CD4-positive, alpha-beta memory T cell (primary cell): ENCODE results near the gene PTPN22. TPM values are rescaled to one million over a fixed set of nuclear protein-coding genes. Genes with fewer than 3 reads are reported as not detected.

Experiments
- CTCF ChIA-PET: fragments of 350-600 bp; sonication (Branson Sonifier 250); formaldehyde crosslinking; loops from one replicate; lab custom pipeline; 2021; ENCODE audit warnings: inconsistent platforms; ENCODE audit not compliant: partially characterized antibody; lab: Charles Lee
- POLR2A ChIA-PET: fragments of 350-600 bp; sonication (Branson Sonifier 250); formaldehyde crosslinking; loops from one replicate; lab custom pipeline; 2021; ENCODE audit not compliant: partially characterized antibody; lab: Charles Lee
- DNase-seq, 5 donors: peaks; one replicate each; pipeline versions ENCODE4 v3.0.0 to v3.0.0-alpha.2; 2020 to 2022; ENCODE audit warnings: mixed read lengths in 1 of 5
- H3K27ac ChIP-seq: one replicate; pipeline ENCODE4 v1.7.0; 2013; ENCODE audit warnings: low read depth, low read length
- H3K27me3 ChIP-seq: 2 replicates; pipeline ENCODE4 v1.7.0; 2013; ENCODE audit warnings: mild to moderate bottlenecking, low read length, moderate library complexity; ENCODE audit not compliant: insufficient read depth
- H3K36me3 ChIP-seq: 2 replicates; pipeline ENCODE4 v1.7.0; 2013; ENCODE audit warnings: mild to moderate bottlenecking, low read length, moderate library complexity; ENCODE audit not compliant: insufficient read depth
- H3K4me1 ChIP-seq: 2 replicates; pipeline ENCODE4 v1.7.0; 2013; ENCODE audit warnings: mild to moderate bottlenecking, low read length, moderate library complexity; ENCODE audit not compliant: insufficient read depth
- H3K4me3 ChIP-seq, 2 donors: one replicate each; pipeline ENCODE4 v1.7.0; 2013; ENCODE audit warnings: low read length in 2 of 2, mild to moderate bottlenecking in 1 of 2
- H3K9me3 ChIP-seq, 2 donors: one replicate each; pipeline ENCODE4 v1.7.0; 2013; ENCODE audit warnings: low read length in 2 of 2, control low read depth in 1 of 2; ENCODE audit not compliant: control insufficient read depth in 1 of 2
- H3K27ac Mint-ChIP-seq, 7 donors: one replicate each; pipeline ENCODE4 v1.8.0; 2020 to 2021; ENCODE audit warnings: mixed read lengths in 7 of 7, mild to moderate bottlenecking in 6 of 7, inconsistent platforms in 3 of 7, moderate library complexity in 3 of 7
- H3K27me3 Mint-ChIP-seq, 2 donors: one replicate each; pipeline ENCODE4 v1.8.0; 2020 to 2021; ENCODE audit warnings: mixed read lengths in 2 of 2
- H3K36me3 Mint-ChIP-seq, 2 donors: one replicate each; pipeline ENCODE4 v1.8.0; 2020 to 2021; ENCODE audit warnings: mixed read lengths in 2 of 2, inconsistent platforms in 1 of 2, mild to moderate bottlenecking in 1 of 2
- H3K4me1 Mint-ChIP-seq, 4 donors: one replicate each; pipeline ENCODE4 v1.8.0; 2020 to 2021; ENCODE audit warnings: mixed read lengths in 4 of 4, mild to moderate bottlenecking in 1 of 4
- H3K4me3 Mint-ChIP-seq, 8 donors: one replicate each; pipeline ENCODE4 v1.8.0; 2020 to 2021; ENCODE audit warnings: mixed read lengths in 8 of 8, mild to moderate bottlenecking in 7 of 8, moderate library complexity in 6 of 8, inconsistent platforms in 3 of 8
- H3K9me3 Mint-ChIP-seq, 8 donors: one replicate each; pipeline ENCODE4 v1.8.0; 2020 to 2021; ENCODE audit warnings: mixed read lengths in 8 of 8, mild to moderate bottlenecking in 5 of 8, inconsistent platforms in 3 of 8, moderate library complexity in 1 of 8
- intact Hi-C: fragments of 100-400 bp; cut with micrococcal nuclease; formaldehyde crosslinking; loops from one replicate; pipeline ENCODE4 v1.15.1; 2023
- polyA plus RNA-seq, 2 donors: library from polyadenylated mRNA; unstranded; fragments of 300-500 nt; fragmentation: Illumina TruSeq; gene quantifications; one replicate each; pipeline ENCODE4 v1.2.3, GENCODE V29; 2021
- total RNA-seq, 2 experiments: library from RNA; stranded (reverse); gene quantifications; one replicate each; pipeline ENCODE4 v1.2.3, GENCODE V29; 2021

PTPN22 gene
- total and polyA plus RNA-seq, 4 experiments from 2014 or later = 32.2 to 66.1 (median 35.9) TPM

DNA sequence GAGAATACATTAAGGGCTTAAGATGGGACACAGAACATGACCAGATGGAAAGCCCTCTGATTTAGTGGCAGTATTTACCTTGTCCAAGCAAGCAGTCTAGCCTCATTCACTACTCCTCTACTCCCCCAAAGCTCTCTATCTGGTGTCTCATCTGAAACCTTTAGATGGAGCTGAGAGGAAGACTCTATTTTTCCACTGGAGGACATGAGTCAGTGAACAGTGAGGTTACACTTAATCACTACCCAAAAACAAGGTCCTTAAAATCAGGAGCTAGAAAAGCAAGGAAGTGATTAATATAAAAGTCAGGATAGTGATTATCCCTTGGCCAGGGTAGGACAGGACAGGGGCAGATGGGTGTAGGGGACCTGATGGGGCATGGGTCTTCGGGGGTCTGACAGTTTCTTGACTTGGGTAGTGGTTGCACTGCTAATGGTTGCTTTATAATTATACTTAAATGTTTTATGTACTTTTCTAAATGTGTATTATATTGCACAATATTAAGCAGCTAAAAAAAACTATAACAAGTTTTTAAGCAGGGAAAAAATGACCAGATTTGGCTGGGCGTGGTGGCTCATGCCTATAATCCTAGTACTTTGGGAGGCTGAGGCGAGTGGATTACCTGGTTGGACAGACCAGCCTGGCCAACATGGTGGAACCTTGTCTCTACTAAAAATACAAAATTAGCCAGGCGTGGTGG is 3.0 kb downstream of the PTPN22 start:
- CTCF ChIA-PET = interaction anchor here (0.8 to 3.1 kb wide), 7 partner anchors 8 to 63 kb away, joined by 3 to 16 read pairs (median 5); partner anchors contain the start of genes AP4B1, DCLRE1B and HIPK1
- no peak overlapping the region for H3K27ac ChIP-seq
- no peak for DNase-seq
- peaks cover 63% of the 10 kb centered on the region for H3K4me1 ChIP-seq
- H3K4me3 ChIP-seq = no peak overlapping the region
- Mint-ChIP-seq H3K27ac (peak overlapping the region; percentile 35 to 99 (median 94)), H3K36me3 (peaks cover 13 to 38% of the 10 kb centered on the region in 2 donors), H3K27me3 (no peaks in the 10 kb centered on the region), H3K9me3 (no peaks in the 10 kb centered on the region), H3K4me1 (peaks cover 45 to 72% (median 56%) of the 10 kb centered on the region in 4 donors), H3K4me3 (peak overlapping the region; percentile 13 to 95 (median 89))
- POLR2A ChIA-PET = interaction anchor here (0.8 to 5.5 kb wide), 7 partner anchors 9 to 87 kb away, joined by 3 to 51 read pairs (median 9); partner anchors contain the start of genes HIPK1 and RSBN1
- intact Hi-C loops = no loop called here
- H3K9me3 ChIP-seq = no peaks in the 10 kb centered on the region
- H3K36me3 ChIP-seq = no peaks in the 10 kb centered on the region
- no peaks in the 10 kb centered on the region for H3K27me3 ChIP-seq

DNA sequence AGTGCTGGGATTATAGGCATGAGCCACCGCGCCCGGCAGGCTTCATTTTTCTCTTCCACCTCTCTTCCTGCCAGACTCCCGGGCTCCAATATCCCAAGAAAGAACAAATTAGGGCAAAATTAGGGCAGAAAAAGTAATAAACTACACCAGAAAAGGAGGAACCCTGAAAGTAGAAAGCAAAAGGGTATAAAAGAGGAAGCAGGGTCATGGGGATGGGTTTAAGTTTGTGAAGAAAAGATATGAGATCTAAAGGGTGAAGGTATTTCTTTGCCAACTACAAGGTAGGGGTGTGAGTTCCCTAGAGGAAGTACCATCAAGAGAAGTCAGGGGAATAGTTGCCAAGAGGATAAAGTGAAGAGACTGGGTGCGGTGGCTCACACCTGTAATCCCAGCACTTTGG is 9.9 kb downstream of the PTPN22 start:
- Histone ChIP-seq H3K4me1 (peaks cover 30% of the 10 kb centered on the region), H3K36me3 (peaks cover 7% of the 10 kb centered on the region), H3K9me3 (no peaks in the 10 kb centered on the region), H3K4me3 (no peak overlapping the region), H3K27me3 (no peaks in the 10 kb centered on the region), H3K27ac (no peak overlapping the region)
- ChIA-PET POLR2A (interaction anchor here (3.7 kb wide), 1 partner anchor 42 kb away, joined by 16 read pairs; the partner anchor contains the start of gene AP4B1), CTCF (interaction anchor here (2.2 kb wide), 1 partner anchor 42 kb away, joined by 6 read pairs; the partner anchor contains the start of gene AP4B1)
- intact Hi-C loops = loop anchor here (2.0 kb wide), 1 partner anchor 15 kb away; no protein-coding TSS in a partner anchor
- peaks cover 25 to 52% (median 41%) of the 10 kb centered on the region in 4 donors for H3K4me1 Mint-ChIP-seq
- H3K4me3 Mint-ChIP-seq = no peak overlapping the region
- H3K36me3 Mint-ChIP-seq = peaks cover 26 to 48% of the 10 kb centered on the region in 2 donors
- DNase-seq = no peak
- no peaks in the 10 kb centered on the region for H3K9me3 Mint-ChIP-seq
- no peaks in the 10 kb centered on the region for H3K27me3 Mint-ChIP-seq
- peak overlapping the region in 5 of 7 donors; percentile 51 to 89 (median 78) for H3K27ac Mint-ChIP-seq

DNA sequence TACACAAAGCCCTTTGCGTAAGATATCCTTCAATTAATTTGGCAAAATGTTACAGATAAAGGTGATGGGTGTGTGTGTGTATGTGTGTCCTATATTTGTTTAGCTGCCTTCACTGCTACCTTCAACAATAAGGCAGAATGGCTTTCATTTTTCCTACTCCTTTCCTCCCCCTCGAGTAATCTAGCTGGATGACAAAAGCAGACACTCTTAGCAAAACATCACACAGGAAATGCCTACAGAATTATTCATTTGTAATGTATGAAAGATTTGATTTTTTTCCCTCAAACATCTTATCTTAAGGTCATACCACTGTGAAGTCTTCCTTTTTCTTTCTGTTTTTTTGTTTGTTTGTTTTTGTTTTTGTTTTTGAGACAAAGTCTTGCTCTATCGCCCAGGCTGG is 10.6 kb downstream of the PTPN22 start:
- peaks cover 33 to 53% of the 10 kb centered on the region in 2 donors for H3K36me3 Mint-ChIP-seq
- no peak overlapping the region for H3K27ac ChIP-seq

DNA sequence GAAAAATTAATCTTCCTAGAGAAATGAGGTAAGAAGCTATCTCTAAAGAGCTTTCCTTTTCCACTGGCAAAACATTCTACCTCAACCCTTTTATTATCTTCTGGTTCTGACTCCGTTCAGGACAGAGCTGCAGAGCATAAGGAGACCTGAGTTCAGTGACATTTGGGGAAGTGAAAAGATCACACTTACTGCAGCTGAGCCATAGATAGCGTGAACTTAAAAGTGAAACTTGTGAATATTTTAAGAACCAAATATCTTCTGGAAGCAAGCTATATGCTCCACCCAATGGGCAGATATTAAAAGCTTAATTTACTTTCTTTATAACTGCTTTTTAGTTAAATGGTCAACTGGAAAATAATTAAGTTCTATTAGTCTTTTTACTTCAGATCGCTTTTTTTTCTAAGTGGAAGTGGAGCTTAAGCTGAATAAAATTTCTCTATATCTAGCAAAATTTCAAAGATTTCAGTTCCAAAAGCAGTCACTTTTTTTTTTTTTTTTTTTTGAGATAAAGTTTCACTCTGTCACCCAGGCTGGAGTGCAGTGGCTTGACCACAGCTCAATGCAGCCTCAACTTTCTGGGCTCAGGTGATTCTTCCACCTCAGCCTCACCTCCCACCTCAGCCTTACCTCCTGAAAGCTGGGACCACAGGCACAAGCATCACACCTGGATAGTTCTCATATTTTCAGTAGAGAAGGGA is 11.9 kb downstream of the PTPN22 start:
- peaks cover 23 to 39% (median 35%) of the 10 kb centered on the region in 4 donors for H3K4me1 Mint-ChIP-seq
- peak overlapping the region in 6 of 7 donors; percentile 55 to 89 (median 86) for H3K27ac Mint-ChIP-seq
- H3K4me3 Mint-ChIP-seq = peak overlapping the region in 6 of 8 donors; percentile 25 to 66 (median 46)
- Histone ChIP-seq H3K4me1 (peaks cover 24% of the 10 kb centered on the region), H3K4me3 (no peak overlapping the region), H3K36me3 (peaks cover 20% of the 10 kb centered on the region), H3K27me3 (no peaks in the 10 kb centered on the region), H3K27ac (no peak overlapping the region), H3K9me3 (no peaks in the 10 kb centered on the region)
- no peaks in the 10 kb centered on the region for H3K9me3 Mint-ChIP-seq
- intact Hi-C loops = loop anchor here (2.0 kb wide), 1 partner anchor 13 kb away; no protein-coding TSS in a partner anchor
- POLR2A ChIA-PET = interaction anchor here (0.8 to 2.6 kb wide), 7 partner anchors 8 to 70 kb away, joined by 3 to 9 read pairs (median 3); partner anchors contain the start of genes AP4B1 and HIPK1
- CTCF ChIA-PET = interaction anchor here (0.6 to 2.3 kb wide), 14 partner anchors 9 to 1249 kb away, joined by 3 to 10 read pairs (median 3); partner anchors contain the start of genes AP4B1 and RSBN1
- DNase-seq = no peak
- H3K27me3 Mint-ChIP-seq = no peaks in the 10 kb centered on the region
- H3K36me3 Mint-ChIP-seq = peaks cover 36 to 56% of the 10 kb centered on the region in 2 donors

More for the DNA sequence above, 10.6 kb downstream of the PTPN22 start:
- H3K36me3 ChIP-seq = peaks cover 14% of the 10 kb centered on the region
- intact Hi-C loops = loop anchor here (2.0 kb wide), 1 partner anchor 14 kb away; no protein-coding TSS in a partner anchor
- Mint-ChIP-seq H3K27ac (peak overlapping the region in 5 of 7 donors; percentile 39 to 76 (median 52)), H3K27me3 (no peaks in the 10 kb centered on the region), H3K9me3 (no peaks in the 10 kb centered on the region), H3K4me1 (peaks cover 25 to 50% (median 38%) of the 10 kb centered on the region in 4 donors), H3K4me3 (no peak overlapping the region)
- POLR2A ChIA-PET = interaction anchor here (0.7 to 2.6 kb wide), 5 partner anchors 9 to 102 kb away, joined by 3 to 7 read pairs (median 5); partner anchors contain the start of genes AP4B1 and PHTF1
- H3K4me3 ChIP-seq = no peak overlapping the region
- peaks cover 25% of the 10 kb centered on the region for H3K4me1 ChIP-seq
- H3K9me3 ChIP-seq = no peaks in the 10 kb centered on the region
- H3K27me3 ChIP-seq = no peaks in the 10 kb centered on the region
- CTCF ChIA-PET = interaction anchor here (0.9 to 2.3 kb wide), 5 partner anchors 9 to 43 kb away, joined by 3 to 8 read pairs (median 4); partner anchors contain the start of gene AP4B1
- no peak for DNase-seq

DNA sequence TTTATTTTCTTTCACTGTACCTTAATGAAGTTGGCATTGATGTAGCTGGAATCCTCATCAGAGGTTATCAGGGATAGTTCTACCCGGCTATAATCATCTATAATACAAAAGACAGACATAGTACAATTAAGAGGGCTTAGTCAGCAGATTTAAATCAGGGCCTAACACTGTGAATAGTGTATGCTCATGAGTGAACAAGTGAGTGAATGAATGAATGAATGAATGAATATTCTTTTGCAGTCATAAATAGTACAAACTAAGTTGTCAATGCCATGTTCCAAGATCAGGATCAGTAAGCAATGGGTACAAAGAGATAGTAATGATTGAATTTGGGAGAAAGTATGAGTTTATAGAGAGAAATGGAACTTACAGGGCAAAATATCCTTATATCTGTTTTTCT is 12.5 kb downstream of the PTPN22 start:
- peaks cover 42 to 60% of the 10 kb centered on the region in 2 donors for H3K36me3 Mint-ChIP-seq

DNA sequence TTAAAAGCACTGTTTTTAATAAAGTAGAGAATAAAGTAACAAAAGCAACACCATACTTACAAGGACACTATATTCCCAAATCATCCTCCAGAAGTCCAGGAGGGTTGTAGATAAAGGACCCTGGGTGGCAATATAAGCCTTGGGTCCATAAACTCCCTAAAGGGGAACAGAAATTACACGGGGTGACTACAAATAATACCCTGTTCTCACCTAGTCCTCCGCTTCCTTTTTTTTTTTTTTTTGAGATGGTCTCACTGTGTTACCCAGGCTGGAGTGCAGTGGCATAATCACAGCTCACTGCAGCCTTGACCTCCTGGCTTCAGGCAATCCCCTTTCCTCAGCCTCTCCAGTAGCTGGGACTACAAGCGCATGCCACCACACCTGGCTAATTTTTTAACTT is 13.1 kb downstream of the PTPN22 start:
- ChIA-PET CTCF (interaction anchor here (0.6 to 1.2 kb wide), 2 partner anchors 35 to 81 kb away, joined by 3 read pairs; no protein-coding TSS in a partner anchor), POLR2A (no interaction called here)
- Mint-ChIP-seq H3K9me3 (no peaks in the 10 kb centered on the region), H3K27me3 (no peaks in the 10 kb centered on the region), H3K36me3 (peaks cover 40 to 59% of the 10 kb centered on the region in 2 donors), H3K4me1 (peaks cover 23 to 38% (median 32%) of the 10 kb centered on the region in 4 donors), H3K4me3 (no peak overlapping the region), H3K27ac (peak overlapping the region in 3 of 7 donors; percentile 36 to 89 (median 75))
- DNase-seq = no peak
- Histone ChIP-seq H3K4me3 (no peak overlapping the region), H3K27ac (no peak overlapping the region), H3K27me3 (no peaks in the 10 kb centered on the region), H3K9me3 (no peaks in the 10 kb centered on the region), H3K4me1 (peaks cover 24% of the 10 kb centered on the region), H3K36me3 (peaks cover 25% of the 10 kb centered on the region)
- intact Hi-C loops = no loop called here

More for the DNA sequence above, 12.5 kb downstream of the PTPN22 start:
- H3K4me1 ChIP-seq = peaks cover 24% of the 10 kb centered on the region
- no peaks in the 10 kb centered on the region for H3K27me3 Mint-ChIP-seq
- peaks cover 25% of the 10 kb centered on the region for H3K36me3 ChIP-seq
- H3K27me3 ChIP-seq = no peaks in the 10 kb centered on the region
- H3K4me1 Mint-ChIP-seq = peaks cover 24 to 38% (median 34%) of the 10 kb centered on the region in 4 donors
- H3K9me3 ChIP-seq = no peaks in the 10 kb centered on the region
- no peak for DNase-seq
- H3K27ac ChIP-seq = no peak overlapping the region
- peak overlapping the region in 6 of 7 donors; percentile 0 to 89 (median 62) for H3K27ac Mint-ChIP-seq
- no peak overlapping the region for H3K4me3 ChIP-seq
- ChIA-PET POLR2A (interaction anchor here (1.0 to 2.6 kb wide), 3 partner anchors 8 to 45 kb away, joined by 3 to 7 read pairs (median 3); partner anchors contain the start of gene AP4B1), CTCF (interaction anchor here (0.6 to 2.3 kb wide), 12 partner anchors 9 to 80 kb away, joined by 3 to 10 read pairs (median 3); partner anchors contain the start of genes AP4B1 and RSBN1)
- no peaks in the 10 kb centered on the region for H3K9me3 Mint-ChIP-seq
- peak overlapping the region in 1 of 8 donors; percentile 47 for H3K4me3 Mint-ChIP-seq
- intact Hi-C loops = no loop called here
